ENCODE measurements around the gene INAFM1. TPM values are rescaled to one million over a fixed set of nuclear protein-coding genes. Genes with fewer than 3 reads are reported as not detected.

INAFM1 gene
- total RNA-seq, 2 experiments from 2014 or later, result 16.9 to 19.3 TPM

DNA sequence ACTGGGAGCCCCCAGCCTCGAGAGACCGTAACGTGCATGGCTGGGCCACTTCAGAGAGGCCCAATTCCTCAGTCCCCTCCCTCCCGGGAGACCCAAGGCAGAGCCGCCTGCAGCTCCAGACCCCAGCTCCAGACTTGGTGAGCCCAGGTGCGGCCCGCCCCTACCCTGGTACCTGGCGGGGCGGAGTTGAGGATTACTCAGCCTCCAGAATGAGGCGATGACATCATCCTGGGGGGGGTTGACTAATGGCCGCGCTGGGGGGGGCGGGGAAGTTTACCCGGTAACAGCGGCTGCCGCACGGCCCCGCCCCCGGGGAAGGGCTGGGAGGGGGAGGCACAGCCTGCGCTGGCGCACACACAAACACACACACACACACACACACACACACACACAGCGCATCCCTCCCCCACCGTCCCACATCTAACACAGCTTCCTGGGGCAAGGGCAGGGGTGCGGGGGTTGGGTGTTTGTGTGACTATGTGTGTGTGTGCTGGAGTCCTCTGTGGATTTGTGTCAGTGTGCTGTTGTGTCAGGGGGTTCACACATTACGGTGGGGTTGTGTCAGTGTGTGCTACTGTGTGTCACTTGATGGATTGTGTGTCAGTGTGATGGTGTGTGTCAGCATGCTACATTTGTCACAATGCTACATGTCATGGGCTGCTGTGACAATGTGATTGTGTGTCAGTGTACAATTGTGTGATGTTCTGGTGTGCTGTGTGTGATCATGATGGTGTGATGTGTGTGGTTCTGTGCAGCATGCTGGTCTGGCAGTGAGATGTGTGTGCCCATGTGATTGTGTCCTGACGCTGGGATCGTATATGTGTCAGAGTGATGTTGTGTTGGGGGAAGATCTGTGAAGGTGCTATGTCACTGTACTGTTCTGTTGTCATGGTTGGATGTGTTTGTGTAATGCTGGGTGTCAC is 33.4 kb upstream of the INAFM1 start:
- intact Hi-C loops (cut with DNase I, micrococcal nuclease), result loop anchor here in 1 of 2 experiments (1.0 to 5.0 kb wide), 2 partner anchors 10 to 204 kb away; partner anchors contain the start of gene BBC3
- no peaks in the 10 kb centered on the region for H3K36me3 Mint-ChIP-seq (ENCODE audit: low read depth)
- no peaks in the 10 kb centered on the region for H3K9me3 Mint-ChIP-seq
- H3K27me3 Mint-ChIP-seq, result no peaks in the 10 kb centered on the region
- H3K27ac Mint-ChIP-seq, result no peak overlapping the region
- H3K4me1 ChIP-seq (ENCODE audit: insufficient read depth, low read length), result peaks cover 58% of the 10 kb centered on the region
- DNase-seq (peak; percentile 79 to 97 (median 88)), ATAC-seq (ENCODE audit: poor library complexity) (peak; percentile 68)
- no peaks in the 10 kb centered on the region for H3K36me3 ChIP-seq (ENCODE audit: insufficient read depth, low read length)
- no peaks in the 10 kb centered on the region for H3K9me3 ChIP-seq (ENCODE audit: control insufficient read depth in 1 of 2, insufficient read depth in 1 of 2, low read length in 2 of 2)
- TF ChIP-seq, protein P1, sequence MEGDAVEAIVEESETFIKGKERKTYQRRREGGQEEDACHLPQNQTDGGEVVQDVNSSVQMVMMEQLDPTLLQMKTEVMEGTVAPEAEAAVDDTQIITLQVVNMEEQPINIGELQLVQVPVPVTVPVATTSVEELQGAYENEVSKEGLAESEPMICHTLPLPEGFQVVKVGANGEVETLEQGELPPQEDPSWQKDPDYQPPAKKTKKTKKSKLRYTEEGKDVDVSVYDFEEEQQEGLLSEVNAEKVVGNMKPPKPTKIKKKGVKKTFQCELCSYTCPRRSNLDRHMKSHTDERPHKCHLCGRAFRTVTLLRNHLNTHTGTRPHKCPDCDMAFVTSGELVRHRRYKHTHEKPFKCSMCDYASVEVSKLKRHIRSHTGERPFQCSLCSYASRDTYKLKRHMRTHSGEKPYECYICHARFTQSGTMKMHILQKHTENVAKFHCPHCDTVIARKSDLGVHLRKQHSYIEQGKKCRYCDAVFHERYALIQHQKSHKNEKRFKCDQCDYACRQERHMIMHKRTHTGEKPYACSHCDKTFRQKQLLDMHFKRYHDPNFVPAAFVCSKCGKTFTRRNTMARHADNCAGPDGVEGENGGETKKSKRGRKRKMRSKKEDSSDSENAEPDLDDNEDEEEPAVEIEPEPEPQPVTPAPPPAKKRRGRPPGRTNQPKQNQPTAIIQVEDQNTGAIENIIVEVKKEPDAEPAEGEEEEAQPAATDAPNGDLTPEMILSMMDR (IDR thresholded peaks at IDR 0.05), result no peak
- H3K27me3 ChIP-seq (ENCODE audit: control insufficient read depth in 1 of 2, insufficient read depth in 2 of 2, low read length in 2 of 2), result no peaks in the 10 kb centered on the region
- H3K27ac ChIP-seq (ENCODE audit: low read depth in 1 of 2, low read length in 2 of 2), result peak overlapping the region in 1 of 2 donors; percentile 55
- POLR2A ChIA-PET, result interaction anchor here (0.9 to 3.2 kb wide), 4 partner anchors 15 to 128 kb away, joined by 3 to 32 read pairs (median 9); partner anchors contain the start of gene ZC3H4
- CTCF ChIA-PET, result no interaction called here
- peaks cover 12% of the 10 kb centered on the region for H3K4me1 Mint-ChIP-seq (ENCODE audit: low read depth)
- H3K4me3 ChIP-seq (ENCODE audit: low read length), result peak overlapping the region; percentile 26
- no peak overlapping the region for H3K4me3 Mint-ChIP-seq

DNA sequence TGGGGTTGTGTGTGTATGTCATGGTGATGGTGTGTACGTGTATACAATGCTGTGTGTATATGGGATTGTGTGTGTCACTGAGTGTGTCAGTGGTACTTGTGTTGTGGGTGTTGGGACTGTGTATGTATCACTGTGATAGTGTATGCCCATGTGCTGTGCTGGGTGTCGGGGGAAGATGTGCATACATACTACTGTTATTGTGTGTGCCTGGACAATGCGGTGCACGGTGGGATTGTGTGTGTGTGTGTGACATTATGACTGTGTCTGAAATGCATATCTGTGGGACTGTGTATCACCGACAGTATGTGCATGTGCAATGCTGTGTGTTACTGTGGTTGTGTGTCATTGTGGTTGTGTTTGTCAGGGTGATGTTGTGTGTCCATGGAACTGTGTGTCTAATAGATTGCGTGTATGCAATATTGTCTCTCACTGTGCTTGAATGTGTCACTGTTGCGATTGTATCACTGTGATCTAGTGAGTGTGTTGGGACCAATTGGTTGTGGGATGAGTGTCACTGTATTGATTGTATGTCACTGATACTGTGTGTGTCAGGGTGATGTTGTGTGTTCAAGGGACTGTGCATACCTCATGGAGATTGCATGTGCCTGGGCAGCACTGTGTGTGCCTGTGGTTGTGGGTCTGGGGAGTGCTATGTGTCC is 32.6 kb upstream of the INAFM1 start:
- Mint-ChIP-seq H3K36me3 (ENCODE audit: low read depth) (no peaks in the 10 kb centered on the region), H3K27me3 (no peaks in the 10 kb centered on the region), H3K4me1 (ENCODE audit: low read depth) (peaks cover 12% of the 10 kb centered on the region), H3K4me3 (no peak overlapping the region), H3K27ac (no peak overlapping the region), H3K9me3 (no peaks in the 10 kb centered on the region)
- H3K27me3 ChIP-seq (ENCODE audit: control insufficient read depth in 1 of 2, insufficient read depth in 2 of 2, low read length in 2 of 2), result no peaks in the 10 kb centered on the region
- intact Hi-C loops (cut with DNase I, micrococcal nuclease), result loop anchor here in 1 of 2 experiments (1.0 to 5.0 kb wide), 2 partner anchors 11 to 205 kb away; partner anchors contain the start of gene BBC3
- no peaks in the 10 kb centered on the region for H3K36me3 ChIP-seq (ENCODE audit: insufficient read depth, low read length)
- H3K27ac ChIP-seq (ENCODE audit: low read depth in 1 of 2, low read length in 2 of 2), result peak overlapping the region in 1 of 2 donors; percentile 47
- no peaks in the 10 kb centered on the region for H3K9me3 ChIP-seq (ENCODE audit: control insufficient read depth in 1 of 2, insufficient read depth in 1 of 2, low read length in 2 of 2)
- peak in 2 of 14 experiments; percentile 32 to 43 for DNase-seq
- no peak overlapping the region for H3K4me3 ChIP-seq (ENCODE audit: low read length)
- TF ChIP-seq, protein P1 (IDR thresholded peaks at IDR 0.05), result no peak
- ChIA-PET POLR2A (interaction anchor here (2.7 to 3.2 kb wide), 4 partner anchors 14 to 32 kb away, joined by 32 to 67 read pairs (median 44); partner anchors contain the start of gene CCDC9), CTCF (interaction anchor here (6.6 kb wide), 1 partner anchor 33 kb away, joined by 204 read pairs; no protein-coding TSS in a partner anchor)
- peaks cover 58% of the 10 kb centered on the region for H3K4me1 ChIP-seq (ENCODE audit: insufficient read depth, low read length)
- ATAC-seq (ENCODE audit: poor library complexity), result no peak

DNA sequence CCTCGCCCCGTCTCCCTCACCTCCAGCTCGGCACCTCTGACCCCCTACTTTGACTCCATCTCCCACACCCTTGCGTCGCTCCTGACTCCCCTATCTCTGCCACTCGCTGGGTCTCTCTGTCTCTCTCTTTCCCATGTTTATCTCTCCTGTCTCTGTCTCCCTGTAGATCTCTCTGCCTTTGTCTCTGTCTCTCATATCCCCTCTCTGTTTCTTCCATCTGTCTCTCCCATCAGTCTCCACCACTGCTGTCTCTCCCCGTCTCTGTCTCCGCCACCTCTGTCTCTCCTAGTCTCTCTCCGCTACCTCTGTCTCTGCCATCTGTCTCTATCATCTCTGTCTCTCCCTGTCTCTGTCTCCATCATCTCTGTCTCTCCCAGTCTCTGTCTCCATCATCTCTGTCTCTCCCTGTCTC is 31.3 kb upstream of the INAFM1 start:
- peak overlapping the region; percentile 74 for H3K4me3 Mint-ChIP-seq
- peak overlapping the region; percentile 35 for H3K4me3 ChIP-seq (ENCODE audit: low read length)
- peaks cover 66% of the 10 kb centered on the region for H3K4me1 ChIP-seq (ENCODE audit: insufficient read depth, low read length)
- H3K36me3 Mint-ChIP-seq (ENCODE audit: low read depth), result no peaks in the 10 kb centered on the region
- peaks cover 17% of the 10 kb centered on the region for H3K4me1 Mint-ChIP-seq (ENCODE audit: low read depth)
- ChIA-PET CTCF (interaction anchor here (0.9 to 6.6 kb wide), 15 partner anchors 14 to 137 kb away, joined by 3 to 204 read pairs (median 12); partner anchors contain the start of genes INAFM1 and SAE1), POLR2A (interaction anchor here (0.8 to 3.2 kb wide), 8 partner anchors 13 to 130 kb away, joined by 4 to 67 read pairs (median 24); partner anchors contain the start of genes CCDC9, INAFM1 and ZC3H4)
- peak; percentile 1 for ATAC-seq (ENCODE audit: poor library complexity)
- H3K27ac Mint-ChIP-seq, result no peak overlapping the region
- DNase-seq, result peak in 1 of 14 experiments; percentile 27
- H3K27me3 Mint-ChIP-seq, result no peaks in the 10 kb centered on the region
- peak overlapping the region; percentile 45 to 65 for H3K27ac ChIP-seq (ENCODE audit: low read depth in 1 of 2, low read length in 2 of 2)
- no peaks in the 10 kb centered on the region for H3K9me3 Mint-ChIP-seq
- H3K9me3 ChIP-seq (ENCODE audit: control insufficient read depth in 1 of 2, insufficient read depth in 1 of 2, low read length in 2 of 2), result no peaks in the 10 kb centered on the region
- no peaks in the 10 kb centered on the region for H3K36me3 ChIP-seq (ENCODE audit: insufficient read depth, low read length)
- H3K27me3 ChIP-seq (ENCODE audit: control insufficient read depth in 1 of 2, insufficient read depth in 2 of 2, low read length in 2 of 2), result no peaks in the 10 kb centered on the region
- intact Hi-C loops (cut with DNase I, micrococcal nuclease), result loop anchor here in 1 of 2 experiments (5.0 kb wide), 1 partner anchor 206 kb away; no protein-coding TSS in a partner anchor
- TF ChIP-seq, protein P1 (IDR thresholded peaks at IDR 0.05), result no peak
